ENCODE measurements around the gene ALOX5.

Gene ALOX5

DNA sequence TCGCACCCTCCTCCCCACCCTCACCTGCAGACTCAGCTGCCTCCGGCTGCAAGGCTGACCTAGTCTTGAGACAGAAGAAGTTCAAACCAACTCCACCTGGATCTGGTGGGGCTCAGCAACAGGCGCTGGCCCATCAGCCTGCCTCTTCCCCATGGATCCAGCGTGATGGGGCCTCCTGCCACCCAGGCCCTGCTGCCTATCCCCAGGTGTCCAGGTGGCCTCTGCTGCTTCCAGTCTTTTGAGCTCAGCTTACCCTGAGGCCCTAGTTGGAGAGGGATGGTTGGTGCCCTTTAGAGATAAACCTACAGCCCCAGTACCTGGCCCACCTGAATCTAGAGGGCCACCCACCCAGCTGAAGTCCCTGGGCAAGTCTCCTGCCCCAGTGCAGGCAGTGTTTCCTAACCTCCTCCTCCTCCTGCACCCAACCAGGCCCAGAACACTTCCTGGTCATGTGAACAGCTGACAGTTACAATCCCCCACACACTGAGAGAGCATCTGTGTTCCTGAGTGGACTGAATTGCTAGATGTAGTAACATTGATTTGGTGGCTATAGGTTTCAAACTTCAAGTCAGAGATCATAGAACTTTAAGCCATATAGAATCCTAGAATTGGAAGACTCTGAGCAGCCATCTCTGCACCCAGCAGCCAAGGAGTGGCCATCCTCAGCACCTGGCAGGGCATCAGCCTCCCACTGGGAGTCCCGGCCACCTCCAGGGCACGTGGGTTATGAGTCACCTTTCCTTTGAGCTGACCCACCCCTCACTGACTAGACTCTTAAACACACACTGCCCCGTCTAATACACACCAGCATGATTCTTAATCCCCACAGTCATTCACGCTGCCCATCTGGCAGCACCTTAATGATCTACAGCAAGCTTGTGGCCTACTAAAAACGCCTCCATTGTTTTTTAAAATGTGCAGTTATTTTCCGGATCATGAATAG lies 51.9 kb downstream of the ALOX5 start:
- DNase-seq, result no peak

DNA sequence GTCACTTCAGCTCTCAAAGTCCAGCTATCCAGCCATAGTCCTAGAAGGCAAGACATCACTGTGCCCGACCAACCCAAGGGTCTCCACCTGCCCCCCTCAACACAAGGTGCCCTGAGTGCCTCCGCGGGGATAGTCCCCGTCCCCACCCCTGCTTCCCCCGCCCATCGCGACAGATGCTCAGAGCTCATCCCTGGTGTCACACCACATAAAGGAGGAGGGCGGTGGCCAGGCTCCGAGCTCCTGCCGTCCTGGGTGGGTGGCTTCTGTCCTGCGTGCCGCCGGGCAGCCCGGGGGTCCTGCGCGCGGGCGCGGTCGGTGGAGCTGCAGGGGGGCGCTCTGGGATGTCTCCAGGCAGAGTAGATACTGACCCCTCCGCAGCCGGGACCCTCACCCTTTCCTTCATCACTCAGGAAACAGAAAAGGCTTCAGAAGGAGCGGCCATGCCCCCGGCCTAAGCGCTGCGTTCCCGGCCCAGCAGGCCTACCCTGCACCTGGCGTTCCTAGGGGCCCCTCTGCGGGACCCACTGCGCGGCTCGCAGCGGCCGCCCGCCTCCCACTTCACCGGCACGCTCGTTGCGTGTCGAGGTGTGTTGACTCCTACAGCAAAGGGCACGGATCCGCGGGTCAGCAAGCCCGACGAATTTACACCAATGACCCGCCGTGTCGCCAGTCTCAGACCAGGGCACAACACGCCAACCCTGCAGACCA lies 53.4 kb downstream of the ALOX5 start:
- DNase-seq, result no peak

DNA sequence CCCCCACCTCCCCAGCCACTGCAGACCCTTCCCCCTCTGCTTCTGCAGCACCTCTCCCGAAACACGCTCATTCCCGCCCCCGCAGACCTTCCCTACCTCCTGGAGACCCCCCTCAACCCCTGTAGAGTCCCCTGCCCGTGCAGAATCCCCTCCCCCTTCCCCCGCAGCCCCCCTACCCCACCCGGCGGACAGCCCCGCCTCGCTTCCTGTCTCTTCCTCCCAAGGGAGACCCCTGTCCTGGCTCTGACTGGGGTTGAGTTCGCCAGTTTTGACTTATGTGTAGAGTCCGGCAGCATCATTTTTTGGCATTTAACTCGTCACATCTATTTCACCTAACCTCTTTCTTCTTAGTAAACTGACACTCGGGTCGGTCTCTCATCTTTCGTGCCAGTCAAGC lies 54.0 kb downstream of the ALOX5 start:
- DNase-seq, result no peak

DNA sequence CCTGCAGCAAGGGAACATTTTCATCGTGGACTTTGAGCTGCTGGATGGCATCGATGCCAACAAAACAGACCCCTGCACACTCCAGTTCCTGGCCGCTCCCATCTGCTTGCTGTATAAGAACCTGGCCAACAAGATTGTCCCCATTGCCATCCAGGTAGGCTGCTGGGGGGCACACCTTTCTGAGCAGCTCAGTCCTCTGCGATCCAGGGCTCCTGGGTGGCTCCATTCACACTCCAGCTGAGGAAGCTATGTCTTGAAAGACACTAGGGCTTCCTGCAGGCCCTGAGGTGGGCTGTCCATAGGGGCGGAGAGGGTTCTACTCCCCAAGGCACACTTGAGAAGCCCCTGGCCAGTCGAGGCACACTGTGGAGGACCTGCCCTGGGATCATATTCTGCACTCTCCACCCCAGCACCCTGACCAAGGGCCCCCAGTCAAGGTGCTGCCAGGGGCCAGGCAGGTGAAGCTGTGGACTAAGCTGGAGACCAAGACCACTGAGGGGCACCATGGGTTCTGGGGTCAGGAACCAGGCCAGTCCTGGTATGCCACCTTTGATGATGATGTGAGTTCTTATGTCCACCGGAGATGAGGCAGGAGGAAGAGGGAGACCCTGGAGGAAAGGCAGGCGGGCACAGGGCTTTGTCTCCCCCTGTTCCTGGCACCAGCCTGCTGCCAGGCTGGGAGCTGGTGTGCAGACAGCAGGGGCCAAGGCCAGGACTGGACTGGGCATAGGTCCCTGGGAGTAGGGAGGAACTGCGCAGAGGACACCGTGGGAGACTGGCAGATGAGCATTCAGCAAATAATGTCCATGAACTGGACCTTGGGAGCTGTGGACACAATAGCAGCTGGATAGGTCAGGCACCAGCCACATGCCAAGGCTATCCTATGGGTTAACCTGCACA lies 54.8 kb downstream of the ALOX5 start:
- DNase-seq, result no peak

DNA sequence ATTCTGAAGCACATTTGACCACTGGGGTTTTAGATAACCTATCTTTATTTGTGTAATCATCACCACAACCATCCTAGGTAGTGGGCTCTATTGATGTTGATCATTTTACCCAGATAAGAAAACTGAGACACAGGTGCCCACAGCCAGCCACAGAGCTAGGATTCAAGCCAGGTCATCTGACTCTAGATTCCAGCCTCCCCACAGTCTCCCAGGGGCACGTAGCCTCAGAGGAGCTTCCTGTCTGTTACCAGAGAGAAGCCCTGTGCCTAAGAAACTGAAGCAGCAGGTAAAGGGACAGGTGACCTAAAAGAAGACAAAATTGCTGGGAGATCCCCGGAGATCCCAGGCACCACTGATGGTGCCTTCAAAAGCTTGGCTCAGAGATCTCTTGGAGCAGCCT lies 55.8 kb downstream of the ALOX5 start:
- no peak for DNase-seq

DNA sequence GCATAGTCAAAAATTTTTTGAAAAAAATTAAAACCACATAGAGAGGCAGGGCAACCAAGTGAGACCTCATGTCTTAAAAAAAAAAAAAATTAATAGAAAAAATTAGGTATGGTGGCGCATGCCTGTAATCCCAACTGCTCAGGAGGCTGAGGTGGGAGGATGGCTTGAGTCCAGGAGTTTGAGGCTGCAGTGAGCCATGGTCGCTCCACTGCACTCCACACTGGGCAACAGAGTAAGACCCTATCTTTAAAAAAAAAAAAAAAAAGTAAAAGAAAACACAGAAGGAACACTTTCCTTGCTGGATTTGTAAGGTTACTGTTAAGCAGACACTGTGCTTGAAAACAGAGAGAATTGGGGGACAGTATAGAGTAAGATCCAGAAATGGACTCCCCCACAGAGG lies 58.1 kb downstream of the ALOX5 start:
- no peak for DNase-seq

DNA sequence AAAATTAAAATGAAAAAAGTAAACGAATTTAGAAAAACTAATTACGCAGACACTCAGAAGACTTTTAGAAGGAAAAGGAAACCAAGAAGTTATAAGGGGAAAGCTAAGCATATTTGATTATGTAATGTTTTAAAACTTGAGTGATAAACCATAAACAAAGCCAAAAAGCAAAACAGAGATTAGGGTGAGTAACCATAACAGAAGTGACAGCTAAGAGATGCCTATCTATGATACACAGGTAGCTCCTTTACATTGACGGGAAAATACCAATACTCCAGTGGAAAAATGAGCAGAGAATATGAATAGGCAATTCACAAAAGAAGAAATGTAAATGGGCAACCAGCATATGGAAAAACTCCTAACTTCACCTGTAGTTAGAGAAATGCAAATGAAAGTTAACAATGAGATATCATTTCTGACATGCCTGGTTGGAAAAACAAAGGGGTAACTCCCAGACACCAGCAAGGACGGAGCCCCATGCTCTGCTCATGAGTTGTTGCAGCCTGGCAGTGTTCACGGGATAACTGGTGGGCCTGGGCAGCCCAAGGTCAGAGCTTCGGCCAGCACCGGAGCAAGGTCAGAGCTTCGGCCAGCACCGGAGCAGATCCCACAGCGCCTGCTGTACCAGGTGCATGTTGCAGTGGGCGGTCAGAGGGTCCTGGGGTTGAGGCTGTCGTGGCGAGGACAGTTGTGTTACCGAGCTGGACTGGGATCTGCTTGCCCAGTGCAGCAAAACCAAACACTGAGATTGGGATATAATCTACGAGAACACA lies 58.9 kb downstream of the ALOX5 start:
- no peak for DNase-seq

DNA sequence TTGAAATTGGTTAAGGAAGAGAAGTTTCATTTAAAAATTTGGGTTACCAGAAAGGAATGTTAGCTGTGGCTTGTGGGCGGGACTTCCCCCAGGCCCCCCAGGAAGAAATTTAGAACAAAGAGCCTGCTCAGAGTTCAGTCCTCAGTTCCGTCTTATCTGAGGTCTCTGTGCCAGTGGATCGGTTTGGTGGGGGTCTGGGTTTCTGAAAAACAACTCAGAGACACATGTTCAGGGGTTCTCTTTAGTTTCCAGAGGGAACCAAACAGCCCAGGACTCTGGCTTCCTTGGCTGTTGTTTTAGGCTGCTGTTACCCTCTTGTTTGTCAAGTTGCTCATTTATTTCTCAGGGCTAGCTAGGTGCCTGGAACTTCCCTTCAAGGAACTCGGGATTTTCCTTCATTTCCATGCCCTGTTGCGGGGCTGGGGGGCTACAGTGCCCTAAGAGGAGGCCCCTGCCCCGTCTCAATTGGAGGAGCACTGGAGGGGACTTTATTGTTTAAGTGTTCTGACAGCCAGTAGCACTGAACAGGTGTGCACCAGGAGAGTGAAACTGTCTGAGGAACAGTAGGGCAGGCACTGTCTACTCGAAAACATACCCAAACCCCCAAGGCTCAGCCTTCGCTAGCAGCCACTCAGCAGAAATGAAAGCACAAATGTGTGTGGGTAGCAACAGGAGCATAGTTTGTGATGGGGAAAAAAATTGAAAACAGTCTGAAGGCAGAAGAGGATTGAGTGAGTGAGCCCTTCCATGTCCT lies 59.9 kb downstream of the ALOX5 start:
- no peak for DNase-seq

DNA sequence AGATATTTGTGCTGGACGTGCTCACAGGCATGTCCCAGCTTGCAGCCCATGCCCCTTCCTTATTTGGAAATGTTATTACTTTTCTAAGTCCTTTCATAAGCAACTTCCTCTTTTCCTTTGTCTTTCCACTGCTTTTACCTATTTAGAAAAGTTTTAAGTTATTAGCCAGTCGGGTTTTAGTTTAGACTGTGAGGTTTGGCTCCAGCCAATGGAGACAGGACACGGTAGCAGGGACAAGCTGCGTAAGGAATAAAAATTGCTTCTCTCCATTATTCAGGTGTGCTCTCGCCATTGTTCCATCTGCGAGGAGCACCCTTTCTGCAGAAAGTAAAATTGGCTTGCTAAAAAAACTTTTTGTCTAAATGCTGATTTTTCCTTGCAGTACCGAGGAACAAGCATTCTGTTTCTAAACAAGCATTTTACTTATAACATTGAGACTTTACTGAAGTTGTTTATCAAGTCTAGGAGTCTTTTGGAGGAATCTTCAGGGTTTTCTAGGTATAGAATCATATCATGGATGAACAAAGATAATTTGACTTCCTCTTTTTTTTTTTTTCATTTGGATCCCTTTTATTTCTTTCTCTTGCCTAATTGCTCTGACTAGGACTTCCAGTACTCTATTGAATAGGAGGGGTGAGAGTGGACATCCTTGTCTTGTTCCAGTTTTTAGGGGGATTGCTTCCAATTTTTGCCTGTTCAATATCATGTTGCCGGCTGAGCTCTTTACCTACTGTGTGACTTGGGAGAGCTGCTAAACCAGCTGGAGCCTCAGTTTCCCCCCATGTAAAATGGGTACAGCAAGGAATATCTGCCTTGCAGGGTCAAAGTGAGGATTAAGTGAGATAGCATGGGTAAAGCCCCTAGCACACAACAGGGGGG lies 63.8 kb downstream of the ALOX5 start:
- DNase-seq, result no peak

DNA sequence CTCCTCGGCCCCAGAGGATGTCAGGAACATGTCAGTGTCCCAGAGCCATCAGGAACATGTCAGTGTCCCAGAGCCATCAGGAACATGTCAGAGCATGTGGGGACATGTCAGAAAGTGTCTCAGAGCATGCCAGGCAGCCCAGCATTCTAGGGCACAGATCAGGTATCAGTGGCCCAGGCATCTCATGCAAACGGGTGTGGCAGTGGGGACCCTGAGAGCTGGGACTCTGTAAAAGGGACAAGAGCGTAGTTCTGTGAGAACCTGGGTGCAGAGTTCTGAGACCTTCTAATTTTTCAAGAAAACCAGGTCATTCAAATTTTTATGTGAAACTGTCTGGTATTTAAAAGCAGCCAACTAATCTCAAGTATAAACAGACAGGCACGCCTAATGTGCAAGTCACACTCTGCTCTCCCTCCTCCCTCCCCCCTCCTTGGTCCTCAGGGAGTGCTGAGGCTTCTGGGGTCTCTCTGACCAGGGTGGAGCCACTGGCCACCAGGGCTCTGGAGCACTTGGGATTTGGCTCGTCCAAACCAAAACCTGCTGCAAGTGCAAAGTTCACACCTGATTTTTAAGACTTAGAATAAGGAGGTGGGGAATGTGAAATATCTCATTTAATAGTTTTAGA lies 64.6 kb downstream of the ALOX5 start:
- no peak for DNase-seq

DNA sequence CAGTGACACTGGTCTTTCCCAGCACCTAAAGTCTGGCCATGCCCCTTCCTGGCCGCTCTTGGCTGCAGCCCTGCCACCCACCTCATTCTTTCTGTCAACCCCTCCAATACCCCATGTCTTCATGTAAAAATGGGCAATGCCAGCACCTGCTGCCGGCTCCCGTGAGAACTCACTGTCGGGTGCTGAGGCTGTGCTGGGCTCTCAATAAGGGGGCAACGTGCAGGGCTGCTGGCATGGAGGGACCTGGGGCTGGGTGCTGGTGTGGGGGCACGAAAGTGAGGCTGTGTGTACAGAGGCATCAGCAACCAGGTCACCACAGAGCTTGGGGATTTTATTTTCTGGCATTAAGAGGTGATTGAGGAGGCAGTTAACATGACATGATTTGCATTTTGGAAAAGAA lies 65.3 kb downstream of the ALOX5 start:
- DNase-seq, result no peak

DNA sequence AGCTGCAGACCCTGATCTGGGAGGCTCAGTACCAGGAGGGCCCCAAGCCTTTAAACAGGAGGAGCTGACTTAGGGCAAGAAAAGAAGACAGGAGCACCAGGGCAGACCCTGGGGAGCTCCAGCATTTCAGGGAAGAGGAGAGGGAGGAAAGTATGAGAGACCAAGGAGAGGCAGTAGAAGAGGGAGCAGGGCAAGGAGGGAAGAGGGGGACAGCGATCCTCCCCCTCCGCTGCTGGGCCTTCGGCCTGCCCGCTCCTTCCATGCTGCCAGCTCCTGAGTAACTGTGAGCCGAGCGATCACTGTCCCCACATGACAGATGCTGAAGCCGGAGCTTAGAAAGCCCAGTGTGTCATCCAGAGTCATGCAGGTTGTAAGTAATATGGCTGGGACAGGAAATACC lies 65.9 kb downstream of the ALOX5 start:
- DNase-seq, result no peak

DNA sequence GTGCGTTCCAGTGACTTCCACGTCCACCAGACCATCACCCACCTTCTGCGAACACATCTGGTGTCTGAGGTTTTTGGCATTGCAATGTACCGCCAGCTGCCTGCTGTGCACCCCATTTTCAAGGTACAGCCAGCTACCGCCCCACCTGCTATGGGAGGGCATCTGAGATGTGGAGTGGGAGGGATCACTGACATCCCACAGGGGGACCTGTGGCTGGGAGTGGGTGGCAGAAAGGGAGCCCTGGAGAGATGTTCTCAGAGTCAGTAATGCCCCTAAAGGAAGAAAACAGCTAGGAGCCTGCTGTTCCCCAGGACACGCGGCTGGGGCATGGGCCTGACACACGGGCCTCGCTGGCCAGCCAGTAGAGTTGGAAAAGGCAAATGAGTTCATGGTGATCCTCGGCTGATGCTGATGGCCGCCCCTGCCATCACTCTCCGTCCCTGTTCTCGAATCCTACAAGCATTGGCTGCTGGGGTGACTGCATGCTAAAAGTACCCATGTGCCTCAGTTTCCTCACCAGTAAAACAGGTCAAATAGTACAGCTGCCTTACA lies 66.6 kb downstream of the ALOX5 start:
- no peak for DNase-seq

DNA sequence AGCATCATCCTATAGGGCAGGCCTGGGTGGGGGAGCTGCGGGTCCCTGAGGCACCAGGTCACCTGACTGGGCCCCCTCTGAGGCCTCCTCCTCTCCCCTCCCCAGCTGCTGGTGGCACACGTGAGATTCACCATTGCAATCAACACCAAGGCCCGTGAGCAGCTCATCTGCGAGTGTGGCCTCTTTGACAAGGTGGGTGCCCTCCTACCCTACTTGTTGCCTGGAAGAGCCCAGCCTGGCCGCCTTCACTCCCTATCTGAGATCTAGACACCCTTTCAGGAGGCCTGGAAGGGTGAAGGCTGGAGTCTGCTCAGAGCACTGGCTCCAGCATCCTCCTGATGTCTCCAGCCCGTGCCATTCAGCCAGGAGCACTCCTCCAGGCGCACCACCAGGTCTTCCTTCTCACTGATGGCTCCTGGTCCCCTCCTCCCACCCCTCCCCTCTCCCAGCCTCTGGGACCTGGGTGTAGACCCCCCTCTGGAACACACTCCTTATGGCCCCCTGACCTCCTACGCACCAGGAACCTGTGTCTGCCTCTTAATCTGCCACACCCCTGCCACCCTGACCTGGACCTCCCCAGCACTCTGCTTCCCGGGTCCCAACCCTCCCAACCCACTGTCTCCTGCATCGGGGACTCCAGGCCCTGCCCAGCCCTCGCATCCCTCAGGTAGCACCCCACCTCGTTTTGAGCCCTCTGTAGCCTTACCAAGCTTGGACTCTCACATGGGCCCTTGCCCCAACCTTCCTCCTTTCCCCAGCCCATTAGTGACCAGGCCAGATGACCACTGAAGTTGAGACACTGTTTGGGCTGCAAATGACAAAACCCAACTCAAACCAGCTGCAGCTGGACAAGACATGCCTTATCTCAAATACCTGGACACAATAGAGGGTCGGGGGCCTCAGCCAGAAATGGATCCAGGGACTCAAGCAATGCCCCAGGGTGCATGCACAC lies 67.5 kb downstream of the ALOX5 start:
- no peak for DNase-seq

DNA sequence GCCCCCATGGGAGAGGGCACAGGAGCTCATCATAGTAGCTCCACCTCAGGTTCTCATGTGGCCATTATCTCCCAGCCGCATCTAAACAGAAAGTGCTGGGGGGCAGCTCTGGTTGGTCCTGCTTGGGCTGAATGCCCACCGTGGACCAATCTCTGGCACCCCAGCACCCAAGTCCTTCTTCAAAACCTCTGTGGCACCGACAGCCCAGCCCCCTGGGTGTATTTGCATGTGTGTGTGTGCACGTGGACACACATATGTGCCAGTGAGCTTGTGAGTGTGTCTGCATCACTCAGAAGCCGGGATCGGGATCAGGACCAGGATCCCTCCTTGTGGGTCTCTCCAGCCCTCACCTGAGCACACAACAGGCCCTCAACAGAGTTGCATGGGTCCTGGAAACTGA lies 68.2 kb downstream of the ALOX5 start:
- DNase-seq, result no peak

DNA sequence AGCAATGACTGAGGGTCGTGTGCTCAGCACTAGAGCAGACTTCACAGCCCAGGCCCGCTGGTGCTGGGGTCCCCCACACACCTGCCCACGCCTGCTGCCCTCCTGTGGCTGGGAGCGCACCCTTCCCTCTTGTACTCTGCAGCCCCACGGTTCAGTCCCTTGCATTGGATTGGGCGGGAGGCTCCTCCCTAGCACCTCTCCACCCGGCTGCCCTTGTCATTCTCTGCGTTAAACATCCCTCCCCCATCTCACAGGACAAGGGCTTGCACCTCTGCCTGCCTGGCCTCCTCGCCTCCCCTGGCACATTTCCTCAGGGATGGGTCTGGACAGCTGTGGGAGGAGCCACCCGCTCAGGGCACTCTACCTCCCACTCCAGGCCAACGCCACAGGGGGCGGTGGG lies 68.6 kb downstream of the ALOX5 start:
- no peak for DNase-seq

DNA sequence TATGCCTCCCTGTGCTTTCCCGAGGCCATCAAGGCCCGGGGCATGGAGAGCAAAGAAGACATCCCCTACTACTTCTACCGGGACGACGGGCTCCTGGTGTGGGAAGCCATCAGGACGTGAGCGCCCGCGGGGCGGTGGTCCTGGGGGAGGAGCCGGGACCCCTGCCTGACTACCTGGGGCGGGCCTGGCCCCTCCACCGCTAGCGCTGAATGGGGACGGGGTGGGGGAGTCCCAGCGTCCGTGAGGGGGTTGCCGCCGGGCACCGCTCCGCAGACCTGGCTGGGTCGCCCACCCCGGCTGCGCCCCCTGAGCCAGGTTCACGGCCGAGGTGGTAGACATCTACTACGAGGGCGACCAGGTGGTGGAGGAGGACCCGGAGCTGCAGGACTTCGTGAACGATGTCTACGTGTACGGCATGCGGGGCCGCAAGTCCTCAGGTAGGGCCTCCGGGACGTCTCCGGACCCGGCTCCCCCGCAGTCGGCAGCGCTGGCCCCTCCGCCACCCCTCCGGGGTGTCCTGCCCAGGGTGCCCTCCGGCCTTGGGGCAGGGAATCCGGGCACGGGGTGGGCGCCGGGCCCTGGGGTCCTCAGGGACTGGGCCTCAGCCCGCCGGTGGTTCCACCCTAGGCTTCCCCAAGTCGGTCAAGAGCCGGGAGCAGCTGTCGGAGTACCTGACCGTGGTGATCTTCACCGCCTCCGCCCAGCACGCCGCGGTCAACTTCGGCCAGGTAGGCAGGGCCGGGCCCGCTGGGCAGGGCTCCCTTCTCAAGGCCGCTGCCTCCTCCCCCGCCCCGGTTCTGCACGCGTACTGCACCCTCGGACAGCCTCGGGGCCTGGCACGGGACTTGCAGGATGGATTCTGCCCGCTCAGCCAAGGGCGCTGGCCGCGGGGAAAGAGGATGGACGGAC lies 69.3 kb downstream of the ALOX5 start:
- DNase-seq, result no peak

DNA sequence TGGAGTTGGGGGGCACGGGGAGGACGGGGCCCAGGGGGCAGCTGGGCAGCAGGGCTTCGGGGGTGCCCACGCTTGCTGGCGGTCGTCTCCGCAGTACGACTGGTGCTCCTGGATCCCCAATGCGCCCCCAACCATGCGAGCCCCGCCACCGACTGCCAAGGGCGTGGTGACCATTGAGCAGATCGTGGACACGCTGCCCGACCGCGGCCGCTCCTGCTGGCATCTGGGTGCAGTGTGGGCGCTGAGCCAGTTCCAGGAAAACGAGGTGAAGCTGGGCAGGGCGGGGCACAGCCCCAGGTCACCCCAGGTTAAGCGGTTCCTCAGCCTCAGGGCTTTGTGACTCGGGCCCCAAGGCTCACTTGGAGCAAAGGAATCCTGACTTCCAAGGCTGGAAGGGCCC lies 70.0 kb downstream of the ALOX5 start:
- DNase-seq, result no peak

Data from NCI-H1694 (cell line).